Central memory CD4-positive, alpha-beta T cell (primary cell): ENCODE measurements around the gene UPP2.

Experiments
- DNase-seq: peaks from one replicate; pipeline ENCODE4 v3.0.0; 2022

Gene UPP2

DNA sequence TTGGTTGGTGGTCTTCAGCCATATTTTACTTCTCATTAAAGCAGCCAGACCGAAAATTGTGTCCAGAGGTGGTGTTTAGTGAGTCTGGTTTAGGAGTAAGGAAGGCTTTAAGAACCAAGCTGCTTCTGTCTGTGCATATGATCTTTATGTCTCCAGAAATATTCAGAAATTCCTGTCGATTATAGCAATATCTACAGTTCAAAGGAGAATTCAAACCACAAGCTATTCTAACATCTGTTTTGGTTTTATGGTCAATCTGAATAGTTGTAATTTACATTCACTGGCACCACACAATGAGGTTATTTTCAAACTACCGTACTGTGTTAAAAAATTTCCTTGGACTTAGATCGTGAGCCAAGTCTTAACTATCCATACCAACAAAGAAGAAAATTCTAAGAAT is 11.3 kb downstream of the UPP2 start:
- no peak for DNase-seq

DNA sequence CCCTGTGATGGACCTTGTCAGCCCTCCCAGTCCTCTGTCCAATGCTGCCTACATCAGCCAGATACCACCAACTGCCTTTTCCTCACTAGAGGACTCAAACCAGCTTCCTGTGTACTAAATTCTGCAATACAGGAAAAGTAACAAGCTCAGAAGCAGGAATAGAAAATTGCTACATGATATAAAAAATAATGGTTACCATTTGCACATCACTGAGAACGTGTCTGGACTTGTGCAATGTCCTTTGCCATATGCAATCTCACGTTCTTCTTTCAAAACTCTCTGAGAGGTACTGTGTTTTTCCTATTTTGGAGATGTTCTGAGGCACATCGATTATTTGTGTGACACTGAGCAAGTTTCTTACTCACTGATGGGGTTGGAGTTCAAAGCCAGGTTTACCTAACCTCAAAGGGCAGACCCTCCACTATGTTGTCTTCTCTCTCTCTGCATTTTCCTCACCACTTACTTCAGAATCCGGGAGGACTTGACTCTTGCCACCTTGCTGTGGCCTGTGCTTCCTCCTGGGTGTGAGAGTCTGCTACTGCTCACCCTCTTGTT is 12.1 kb downstream of the UPP2 start:
- DNase-seq, result no peak

DNA sequence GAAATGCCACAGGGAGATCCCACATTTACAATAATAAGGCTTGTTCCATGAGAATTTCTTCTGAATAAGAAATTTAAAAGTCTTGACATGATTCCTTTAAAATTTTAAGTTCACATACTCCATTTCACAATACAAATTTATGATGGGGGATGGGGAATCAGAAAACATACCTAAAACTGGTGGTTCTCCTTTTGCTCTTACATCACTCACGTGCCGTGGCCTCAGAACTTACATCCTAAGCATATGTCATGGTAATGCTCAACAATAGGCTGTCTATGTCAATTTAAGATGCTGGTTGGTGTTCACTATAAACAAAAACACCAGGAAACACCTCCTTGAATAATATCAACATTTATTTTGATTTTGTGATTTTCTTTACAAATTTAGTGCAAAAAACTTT is 12.8 kb downstream of the UPP2 start:
- DNase-seq, result no peak

DNA sequence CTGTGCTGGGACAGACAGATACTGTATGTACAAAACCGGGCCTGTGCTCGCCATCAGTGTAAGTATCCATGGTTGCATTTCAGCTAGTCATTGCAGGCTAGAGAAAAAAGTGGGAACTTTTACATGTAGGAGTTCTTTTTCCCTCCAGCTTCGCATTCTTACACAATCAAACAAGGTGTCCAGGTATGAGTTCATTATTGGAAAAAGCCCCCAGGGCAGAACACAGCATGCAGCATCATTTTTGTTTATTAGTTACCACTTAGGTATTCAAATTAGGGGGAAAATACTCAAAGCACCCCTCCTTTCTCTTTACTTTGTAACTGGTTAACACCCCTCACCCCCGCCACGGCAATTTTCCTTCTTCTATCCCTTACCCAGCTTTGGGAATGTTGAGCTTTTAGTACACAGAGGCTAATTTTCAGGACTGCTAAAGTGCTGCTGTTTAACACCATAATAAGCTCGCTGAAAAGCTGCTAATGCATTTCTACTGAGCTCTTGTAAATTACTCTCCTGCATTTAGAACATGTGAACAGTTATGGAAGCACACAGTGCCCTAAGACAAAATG is 13.6 kb downstream of the UPP2 start:
- no peak for DNase-seq

DNA sequence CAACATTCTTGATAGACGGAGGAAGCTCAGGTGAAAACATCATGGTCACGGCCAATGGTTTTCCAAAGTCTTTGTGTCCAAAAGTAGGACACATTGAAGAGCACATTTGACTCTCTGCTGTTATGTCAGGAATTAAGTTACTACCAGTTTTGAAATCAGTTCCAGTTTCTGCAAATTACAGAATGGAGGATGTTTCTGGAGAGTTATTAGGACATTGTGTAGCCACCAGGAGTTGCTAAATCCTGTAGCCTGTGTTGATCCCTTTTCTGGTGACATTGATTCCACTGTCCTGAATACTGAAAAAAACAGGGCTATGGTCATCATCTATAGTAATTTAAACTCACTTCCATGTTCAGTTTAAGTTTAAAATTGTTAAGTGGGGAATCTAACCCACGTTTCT is 15.3 kb downstream of the UPP2 start:
- DNase-seq, result no peak

DNA sequence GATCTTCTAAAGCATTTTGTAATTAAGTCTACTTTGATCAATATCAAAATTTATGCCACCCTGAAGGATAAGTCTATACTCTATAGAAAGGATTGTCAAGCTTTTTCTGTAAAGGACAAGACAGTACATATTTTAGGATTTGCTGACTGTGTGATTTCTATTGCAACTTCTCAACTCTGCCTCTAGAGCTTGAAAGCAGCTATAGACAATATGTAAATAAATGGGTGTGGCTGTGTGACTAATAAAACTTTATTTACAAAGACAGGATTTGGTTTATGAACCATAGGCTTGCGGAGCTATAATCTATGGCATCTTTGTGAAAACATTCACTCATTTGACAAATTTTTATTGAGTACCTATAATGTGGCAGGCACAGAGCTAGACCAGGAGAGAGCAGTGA is 18.4 kb downstream of the UPP2 start:
- no peak for DNase-seq

DNA sequence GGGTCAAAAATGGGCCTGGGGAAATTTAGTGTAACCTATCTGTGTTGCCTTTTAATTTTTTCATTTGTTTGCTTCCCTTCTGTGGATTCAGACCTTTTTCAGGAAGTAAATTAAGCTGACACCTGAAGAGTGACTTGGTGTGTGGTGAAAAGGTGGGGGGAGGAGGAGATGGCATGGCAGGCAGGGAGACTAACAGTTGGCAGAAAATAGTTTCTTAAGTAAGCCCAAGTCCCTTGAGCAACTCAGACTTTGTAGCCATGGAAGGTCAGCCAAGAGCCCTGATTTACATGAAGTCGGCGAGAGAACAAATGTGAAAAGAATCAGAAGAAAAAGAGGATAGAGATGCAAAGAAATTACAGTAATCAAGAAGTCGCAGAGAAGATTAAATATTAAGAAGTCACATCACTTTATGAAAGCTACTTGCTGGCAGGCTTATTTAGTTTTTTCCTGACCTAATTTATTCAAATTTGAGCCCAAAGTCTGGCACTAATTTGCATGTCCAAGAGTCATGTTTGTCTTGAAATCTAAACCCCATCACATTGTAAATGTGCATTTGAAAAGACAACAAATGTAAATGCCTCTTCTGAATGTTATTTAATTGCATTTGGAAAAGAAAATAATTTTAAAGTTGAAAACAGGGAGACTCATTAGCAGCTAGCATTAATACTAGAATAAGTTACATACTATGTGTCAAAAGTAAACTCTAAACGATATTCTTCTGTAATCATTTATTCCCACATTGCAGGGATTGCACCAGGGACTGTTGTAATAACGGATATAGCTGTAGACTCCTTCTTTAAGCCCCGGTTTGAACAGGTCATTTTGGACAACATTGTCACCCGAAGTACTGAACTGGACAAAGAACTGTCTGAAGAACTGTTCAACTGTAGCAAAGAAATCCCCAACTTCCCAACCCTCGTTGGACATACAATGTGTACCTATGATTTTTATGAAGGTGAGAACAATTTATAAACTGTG is 19.3 kb downstream of the UPP2 start:
- DNase-seq, result no peak

DNA sequence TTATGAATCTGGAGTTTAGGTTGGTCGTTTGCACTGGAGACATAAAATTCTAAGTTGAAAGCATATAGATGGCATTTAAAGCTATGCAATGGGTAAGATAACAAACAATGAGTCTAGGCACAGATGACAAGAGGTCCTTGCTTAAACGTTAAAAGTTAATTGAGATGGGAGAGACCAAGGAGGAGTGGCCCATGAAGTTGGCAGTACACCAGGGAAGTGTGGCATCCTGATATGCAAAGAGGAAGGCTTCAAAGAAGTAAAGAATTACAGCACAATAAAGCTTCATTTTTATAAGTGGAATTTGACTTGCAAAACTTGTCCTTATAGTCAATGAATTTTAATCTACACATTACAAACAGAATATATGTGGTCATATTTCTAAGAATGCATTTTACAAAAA is 23.2 kb downstream of the UPP2 start:
- DNase-seq, result no peak

DNA sequence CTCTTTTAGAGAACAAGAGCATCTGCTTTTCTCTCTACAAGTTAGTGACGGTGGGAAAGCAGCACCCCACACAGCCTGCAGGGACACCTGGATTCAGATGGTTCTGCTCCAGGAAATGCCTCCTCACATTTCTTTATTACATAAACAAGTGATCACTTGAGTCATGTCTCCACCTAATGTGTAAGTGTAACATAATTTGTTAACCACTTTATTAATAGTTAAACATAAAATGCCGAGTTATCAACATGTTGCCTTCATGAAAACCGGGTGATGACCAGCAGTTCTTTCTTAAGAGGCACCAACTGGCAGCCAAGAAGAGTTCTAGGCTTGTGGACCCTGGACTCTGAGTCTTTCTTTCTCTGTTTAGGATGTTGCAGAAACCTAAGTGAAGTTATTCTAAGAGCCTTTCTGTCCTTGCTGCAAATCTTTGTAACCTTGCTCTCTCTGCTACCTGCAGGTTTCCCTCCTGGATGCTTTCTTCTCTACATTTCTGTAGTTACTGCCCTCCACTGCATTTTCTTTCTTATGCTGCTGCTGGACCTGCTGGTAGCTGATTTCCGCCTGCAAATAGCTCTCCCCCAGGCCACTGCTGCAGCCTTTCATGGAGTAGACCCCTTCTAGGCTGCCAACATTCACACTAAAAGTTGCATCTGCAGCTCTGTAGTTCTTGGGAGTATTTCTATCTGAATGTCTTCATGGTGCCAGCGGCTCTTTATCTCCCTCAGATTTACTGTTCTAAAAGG is 24.3 kb downstream of the UPP2 start:
- no peak for DNase-seq

DNA sequence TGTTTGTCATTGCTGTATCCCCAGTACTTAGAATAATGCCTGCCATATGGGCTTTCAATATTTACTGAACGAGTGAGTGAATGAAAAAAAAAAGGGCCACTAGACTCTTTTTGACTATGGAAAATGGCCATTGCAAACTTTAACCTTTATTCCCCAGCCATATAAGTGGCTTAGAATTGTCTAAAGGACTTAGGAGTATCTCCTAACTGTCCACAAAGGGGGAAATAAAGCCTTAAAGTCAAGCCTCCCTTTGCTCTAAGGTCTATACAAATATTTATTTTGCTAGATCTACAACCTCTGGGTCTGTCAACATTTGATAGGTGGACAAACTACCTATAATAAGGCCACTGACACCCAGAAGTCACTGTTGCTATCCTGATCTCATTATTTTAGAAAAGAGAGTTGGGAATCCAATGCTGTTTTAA is 25.7 kb downstream of the UPP2 start:
- DNase-seq, result no peak

DNA sequence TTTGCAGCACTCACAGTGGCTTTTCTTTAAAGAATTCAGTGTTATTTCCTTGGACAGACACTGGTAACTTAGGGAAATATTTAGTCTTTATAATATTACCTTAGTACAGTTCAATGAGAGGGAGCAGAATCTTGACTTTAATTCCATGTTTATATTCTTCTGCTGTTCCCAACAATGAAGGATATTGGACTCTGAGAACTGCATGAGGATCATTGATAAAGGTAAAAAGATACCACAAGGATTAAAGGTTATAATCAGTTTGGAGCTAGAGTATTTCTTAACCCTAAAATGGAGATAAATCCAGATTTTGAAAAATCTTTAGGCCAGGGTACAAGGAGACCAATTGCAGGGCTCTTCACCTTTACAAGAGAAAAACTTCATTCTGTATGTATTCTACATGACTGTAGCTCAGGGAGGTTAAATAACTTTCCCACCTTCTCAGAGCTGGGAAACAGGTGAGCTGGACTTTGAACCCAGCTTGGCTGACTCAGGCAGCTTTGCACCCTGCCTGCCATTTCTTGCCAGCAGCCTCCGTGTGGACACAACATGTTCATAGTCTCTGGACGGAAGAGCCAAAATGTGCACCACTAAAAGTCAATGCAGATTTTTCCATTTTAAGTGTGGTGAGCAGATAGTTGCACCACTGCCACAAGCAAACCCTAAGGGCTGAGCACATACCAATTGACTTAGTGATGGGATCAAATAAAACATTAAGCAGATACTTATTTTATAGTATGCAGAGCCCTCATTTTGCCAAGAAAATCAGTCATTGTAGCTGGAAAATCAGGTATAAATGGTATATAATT is 26.7 kb downstream of the UPP2 start:
- no peak for DNase-seq

DNA sequence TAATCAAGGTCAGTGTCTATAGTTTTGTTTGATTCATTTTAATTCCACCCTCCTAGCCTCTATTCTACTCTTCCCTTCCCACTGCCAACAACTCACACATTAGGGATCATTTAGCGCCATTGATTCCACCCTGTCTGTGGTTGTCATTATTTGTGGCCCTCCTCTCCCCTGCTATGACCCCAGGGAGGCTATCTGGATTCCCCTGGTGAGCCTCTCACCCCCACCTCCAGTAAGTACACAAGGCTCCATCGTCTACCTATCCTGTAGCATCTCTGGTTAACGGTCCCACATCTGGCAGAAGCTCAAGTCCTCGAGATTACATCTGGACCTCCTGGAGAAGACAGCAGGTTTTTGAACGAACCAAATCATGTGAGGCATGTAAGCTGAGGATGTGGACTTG is 27.4 kb downstream of the UPP2 start:
- DNase-seq, result no peak

DNA sequence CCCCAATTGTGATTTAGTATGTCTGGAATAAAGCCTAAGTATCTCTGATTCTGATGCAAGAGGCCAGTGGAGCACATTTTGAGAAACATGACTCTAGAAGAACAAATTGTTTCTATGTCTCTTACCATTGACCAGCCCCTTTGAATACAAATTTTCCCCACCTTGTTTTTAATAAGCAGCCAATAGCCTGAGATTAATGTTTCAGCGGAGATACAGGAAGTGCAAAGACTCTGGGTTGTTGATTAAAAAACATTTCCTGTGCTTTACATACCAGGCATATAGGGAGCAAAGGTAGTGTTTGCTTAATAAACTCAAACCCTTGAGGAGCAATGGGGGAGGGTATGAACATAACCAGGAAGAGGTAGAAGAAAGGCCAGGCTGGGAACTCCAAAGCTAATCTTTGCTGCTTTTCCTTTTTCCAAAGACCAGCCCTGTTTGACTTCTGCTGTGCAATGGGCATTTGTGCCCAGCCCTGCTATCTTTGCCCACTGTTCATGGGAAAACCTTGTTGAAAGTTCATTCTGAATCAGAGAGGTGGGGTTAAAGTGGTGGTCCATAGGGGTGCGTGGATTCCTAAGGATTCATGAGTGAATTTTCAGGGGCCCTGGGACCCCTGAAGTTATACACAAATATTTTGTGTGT is 29.3 kb downstream of the UPP2 start:
- DNase-seq, result no peak

DNA sequence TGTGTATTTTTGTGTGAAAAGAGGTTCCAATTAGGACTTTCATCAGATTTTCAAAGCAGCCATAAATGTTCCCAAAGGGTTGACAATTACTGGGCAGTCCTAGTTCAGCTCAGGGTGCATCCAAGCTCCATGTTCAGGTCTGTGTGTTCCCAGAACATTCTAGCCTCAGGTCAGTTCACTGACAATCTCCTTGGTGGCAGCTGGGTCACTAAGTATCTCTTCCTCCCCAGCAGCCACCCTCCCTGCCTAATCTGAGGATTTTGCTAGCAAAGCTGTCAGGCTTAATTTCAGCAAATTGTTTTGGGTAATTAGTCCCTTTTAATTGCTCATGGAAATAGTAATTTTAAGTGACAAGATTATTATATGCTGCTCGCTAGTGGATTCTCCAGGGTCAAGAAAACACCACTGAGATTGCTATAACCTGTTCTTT is 29.8 kb downstream of the UPP2 start:
- no peak for DNase-seq

DNA sequence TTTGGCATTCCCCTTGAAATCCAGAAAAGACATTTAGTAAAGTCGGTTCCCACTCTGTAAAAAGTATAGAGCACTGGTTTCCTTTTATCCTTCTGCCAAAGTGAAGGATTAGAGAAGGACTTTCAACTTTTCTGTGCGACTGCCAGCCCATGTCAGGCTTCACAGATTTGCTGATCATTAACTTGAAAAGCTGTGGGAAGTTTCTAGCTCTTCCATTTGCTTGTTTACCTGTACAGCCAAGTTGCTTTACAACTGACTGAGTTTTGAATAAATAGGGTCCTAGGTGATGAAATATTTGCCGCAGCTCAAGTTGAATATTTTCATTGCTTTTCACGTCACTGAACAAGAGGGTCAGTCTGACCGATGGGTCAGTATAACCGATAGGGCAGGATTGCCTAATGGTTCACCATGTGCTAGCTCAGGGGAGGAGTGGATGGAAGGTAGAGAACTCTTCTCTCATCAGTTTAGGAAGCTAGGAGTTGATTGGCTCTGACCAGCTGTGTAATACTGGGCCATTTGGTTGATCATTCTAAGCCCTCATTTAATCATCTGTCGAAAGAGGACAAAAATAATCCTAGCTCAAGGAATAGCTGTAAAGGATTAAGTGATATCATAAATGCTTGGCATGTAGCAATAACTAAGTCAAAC is 30.4 kb downstream of the UPP2 start:
- DNase-seq, result no peak

DNA sequence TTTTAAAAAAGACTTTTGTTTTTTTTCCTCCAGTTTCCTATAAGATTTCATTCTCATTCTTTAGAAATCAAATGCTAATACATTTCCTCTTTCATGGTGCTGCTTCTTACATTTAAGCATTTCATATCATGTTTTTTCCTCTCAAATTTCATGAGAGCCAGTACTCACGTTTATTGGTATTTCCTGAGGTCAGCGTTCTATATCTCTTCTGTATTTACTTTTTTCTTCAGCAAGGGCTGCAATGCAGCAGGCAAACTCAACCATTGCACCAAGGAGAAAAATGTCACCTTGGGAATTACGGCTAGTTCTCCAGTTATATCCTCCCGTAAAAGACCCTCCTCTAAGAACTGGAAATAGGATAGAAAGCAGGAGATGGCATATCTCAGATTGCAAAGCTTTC is 32.4 kb downstream of the UPP2 start:
- no peak for DNase-seq

DNA sequence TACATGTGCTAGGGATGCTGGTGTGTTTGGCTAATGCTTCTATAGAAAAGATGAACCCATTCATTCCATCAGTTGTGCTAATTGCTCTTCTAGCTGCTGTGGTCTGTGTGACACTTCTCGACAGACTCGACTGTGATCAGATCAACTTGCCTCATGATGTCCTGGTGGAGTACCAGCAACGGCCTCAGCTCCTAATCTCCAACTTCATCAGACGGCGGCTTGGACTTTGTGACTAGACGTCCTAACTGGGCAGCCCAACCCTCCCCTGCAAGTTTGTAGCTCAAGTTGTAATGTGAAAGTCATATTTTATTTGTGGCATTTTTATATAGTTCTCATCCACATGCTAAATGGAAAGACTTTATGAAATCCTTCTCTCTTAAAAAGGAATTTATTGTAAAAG is 33.0 kb downstream of the UPP2 start:
- DNase-seq, result no peak

DNA sequence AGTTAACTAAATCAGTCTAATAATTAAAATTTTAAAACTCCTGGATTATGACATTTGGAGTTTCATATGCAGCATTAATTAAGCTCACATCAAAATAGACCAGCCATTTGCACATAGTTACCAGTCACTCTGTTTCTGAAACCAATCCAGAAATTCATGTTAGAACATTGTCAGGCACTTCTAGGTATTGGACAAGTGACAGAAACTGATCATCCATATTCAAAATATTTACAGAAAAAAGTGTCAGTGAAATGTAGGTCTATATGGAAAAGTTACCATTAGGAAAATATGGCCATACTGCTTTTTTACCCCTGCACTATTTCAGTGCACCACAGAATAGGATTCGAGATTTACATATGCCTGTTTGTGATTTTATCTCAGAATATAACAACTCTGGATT is 33.4 kb downstream of the UPP2 start:
- no peak for DNase-seq

DNA sequence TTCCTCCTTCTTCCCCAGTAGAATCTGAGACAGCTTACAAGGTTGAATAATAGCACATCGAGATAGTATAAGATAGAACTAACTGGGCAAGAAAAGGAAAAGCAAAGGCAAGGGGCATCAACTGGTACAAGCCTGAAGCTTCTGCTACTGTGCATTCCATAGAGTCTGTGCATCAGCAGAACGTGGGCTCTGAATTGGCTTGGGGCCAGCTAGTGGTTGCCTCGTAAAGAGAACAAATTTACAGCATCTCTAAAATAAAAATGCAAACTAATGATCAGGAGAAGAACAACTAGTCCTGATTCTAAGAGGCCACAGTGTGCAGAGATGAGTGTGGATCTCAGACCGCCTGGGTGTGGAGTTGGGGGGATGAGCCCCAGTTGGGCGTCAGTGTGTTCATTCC is 36.6 kb downstream of the UPP2 start:
- DNase-seq, result no peak

DNA sequence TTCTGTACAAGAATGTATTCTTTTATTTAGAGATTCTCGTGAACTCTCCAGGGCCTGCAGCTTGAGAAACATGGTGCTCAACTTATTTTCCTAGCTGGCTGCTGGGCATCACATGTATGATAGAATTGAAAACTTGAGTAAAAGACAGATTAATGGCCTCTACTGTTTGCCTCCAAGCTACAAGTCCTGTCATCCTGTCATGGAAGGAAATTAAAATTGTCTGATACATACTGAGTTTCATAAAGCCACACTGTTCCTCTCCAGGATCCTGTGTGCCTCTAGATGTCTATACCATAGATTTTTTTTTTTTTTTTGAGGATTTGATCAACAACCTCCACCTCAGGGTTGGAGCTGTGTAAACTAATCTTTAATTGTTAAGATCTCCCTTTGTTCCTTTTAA is 38.5 kb downstream of the UPP2 start:
- no peak for DNase-seq

DNA sequence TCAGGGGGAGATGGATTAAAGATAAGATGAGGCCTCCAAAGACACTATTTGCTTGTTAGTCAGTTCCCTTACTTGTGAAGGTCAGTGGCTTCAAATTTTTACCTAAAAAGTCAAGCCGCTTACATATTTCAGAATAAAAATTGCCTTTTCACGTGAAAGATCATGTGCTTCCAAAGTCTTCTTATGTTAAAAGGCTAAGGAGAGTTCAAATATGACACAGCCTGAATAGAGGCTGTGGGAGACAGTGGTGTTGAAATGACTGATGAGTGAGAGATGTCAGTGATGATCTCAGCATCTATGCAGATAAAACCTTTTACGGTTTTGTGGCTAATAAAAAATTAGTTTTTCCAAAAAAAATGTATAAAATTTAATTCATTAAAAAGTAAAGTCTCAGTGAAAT is 40.5 kb downstream of the UPP2 start:
- DNase-seq, result no peak
